Lower lobe of right lung (tissue), 2 donors: Measurements from ENCODE around the gene SLC37A2. TPM values are rescaled to one million over a fixed set of nuclear protein-coding genes. Genes with fewer than 3 reads are reported as not detected.

ENCODE experiments used
- ATAC-seq, 2 donors: fragments of 200-7000 bp; cut with Tn5 transposase; one replicate each; pipeline ENCODE4 v1.9.1; 2020 to 2022; ENCODE audit warnings: mild to moderate bottlenecking in 2 of 2, moderate library complexity in 2 of 2
- DNase-seq: peaks from one replicate; pipeline ENCODE4 v3.0.0-alpha.2; 2020
- H3K27ac ChIP-seq: fragments of 200-600 bp; one replicate; pipeline ENCODE4 v1.8.0; 2022
- H3K27me3 ChIP-seq: fragments of 200-600 bp; one replicate; pipeline ENCODE4 v1.8.0; 2022; ENCODE audit warnings: low read depth
- H3K36me3 ChIP-seq: fragments of 200-600 bp; one replicate; pipeline ENCODE4 v1.8.0; 2022; ENCODE audit warnings: mild to moderate bottlenecking
- H3K4me1 ChIP-seq: fragments of 200-600 bp; one replicate; pipeline ENCODE4 v1.8.0; 2022
- H3K4me3 ChIP-seq: fragments of 200-600 bp; one replicate; pipeline ENCODE4 v1.8.0; 2022; ENCODE audit warnings: mild to moderate bottlenecking
- H3K9me3 ChIP-seq: fragments of 200-600 bp; one replicate; pipeline ENCODE4 v1.8.0; 2022
- intact Hi-C: fragments of 100-400 bp; cut with DNase I; formaldehyde crosslinking; loops from one replicate; pipeline ENCODE4 v1.11.0; 2022
- total RNA-seq: library from RNA; stranded (reverse); fragmentation: NEBNext Ultra II Directional; extraction: Animal tissue kit (Norgen Biotek cat#: 25700); gene quantifications from one replicate; pipeline ENCODE4 v1.2.1, GENCODE V29; 2021
- TF ChIP-seq, protein P1 (sequence below): fragments of 200-600 bp; IDR thresholded peaks from one replicate; pipeline ENCODE4 v1.8.0; 2022; ENCODE audit warnings: antibody characterized with exemption, mild to moderate bottlenecking
- donor health status: DM: no; HTN: yes; CAD: no; lungs with severe emphysema.

SLC37A2 gene
- total RNA-seq, 1 donor from 2014 or later = 25.0 TPM

GRCh38 chr11:125114518-125114917, 51.4 kb downstream of the SLC37A2 start:
- peaks cover 9% of the 10 kb centered on the region for H3K4me1 ChIP-seq
- H3K27me3 ChIP-seq = no peaks in the 10 kb centered on the region

DNA sequence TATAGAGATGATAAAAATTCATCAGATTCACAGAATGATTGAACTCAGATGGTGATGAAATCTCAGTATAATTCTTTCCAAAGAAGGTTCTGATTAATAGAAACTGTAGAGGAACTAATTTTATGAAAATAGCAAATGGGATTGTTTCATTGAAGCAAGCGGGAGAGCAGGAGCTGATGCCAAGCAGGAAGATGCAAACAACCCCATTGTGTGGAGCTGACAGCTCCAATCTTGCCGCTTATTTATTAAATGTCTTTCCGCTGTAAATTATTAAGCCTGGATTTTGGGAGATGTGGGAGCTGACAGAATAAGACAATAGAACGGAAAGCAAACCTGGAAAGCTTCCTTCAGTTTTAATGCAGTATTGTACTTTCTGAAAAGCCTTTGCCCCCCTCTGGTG, 54.3 kb downstream of the SLC37A2 start:
- Histone ChIP-seq H3K27ac (no peak overlapping the region), H3K36me3 (no peaks in the 10 kb centered on the region), H3K4me1 (no peaks in the 10 kb centered on the region), H3K9me3 (no peaks in the 10 kb centered on the region), H3K27me3 (no peaks in the 10 kb centered on the region), H3K4me3 (no peak overlapping the region)
- TF ChIP-seq, protein P1, sequence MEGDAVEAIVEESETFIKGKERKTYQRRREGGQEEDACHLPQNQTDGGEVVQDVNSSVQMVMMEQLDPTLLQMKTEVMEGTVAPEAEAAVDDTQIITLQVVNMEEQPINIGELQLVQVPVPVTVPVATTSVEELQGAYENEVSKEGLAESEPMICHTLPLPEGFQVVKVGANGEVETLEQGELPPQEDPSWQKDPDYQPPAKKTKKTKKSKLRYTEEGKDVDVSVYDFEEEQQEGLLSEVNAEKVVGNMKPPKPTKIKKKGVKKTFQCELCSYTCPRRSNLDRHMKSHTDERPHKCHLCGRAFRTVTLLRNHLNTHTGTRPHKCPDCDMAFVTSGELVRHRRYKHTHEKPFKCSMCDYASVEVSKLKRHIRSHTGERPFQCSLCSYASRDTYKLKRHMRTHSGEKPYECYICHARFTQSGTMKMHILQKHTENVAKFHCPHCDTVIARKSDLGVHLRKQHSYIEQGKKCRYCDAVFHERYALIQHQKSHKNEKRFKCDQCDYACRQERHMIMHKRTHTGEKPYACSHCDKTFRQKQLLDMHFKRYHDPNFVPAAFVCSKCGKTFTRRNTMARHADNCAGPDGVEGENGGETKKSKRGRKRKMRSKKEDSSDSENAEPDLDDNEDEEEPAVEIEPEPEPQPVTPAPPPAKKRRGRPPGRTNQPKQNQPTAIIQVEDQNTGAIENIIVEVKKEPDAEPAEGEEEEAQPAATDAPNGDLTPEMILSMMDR = no peak
- intact Hi-C loops = no loop called here
- DNase-seq (no peak), ATAC-seq (no peak)

More at GRCh38 chr11:125114518-125114917, 51.4 kb downstream of the SLC37A2 start:
- no peaks in the 10 kb centered on the region for H3K9me3 ChIP-seq
- TF ChIP-seq, protein P1 = no peak
- no peak overlapping the region for H3K27ac ChIP-seq
- ATAC-seq = no peak
- H3K4me3 ChIP-seq = no peak overlapping the region
- intact Hi-C loops = no loop called here
- DNase-seq = no peak
- H3K36me3 ChIP-seq = no peaks in the 10 kb centered on the region

DNA sequence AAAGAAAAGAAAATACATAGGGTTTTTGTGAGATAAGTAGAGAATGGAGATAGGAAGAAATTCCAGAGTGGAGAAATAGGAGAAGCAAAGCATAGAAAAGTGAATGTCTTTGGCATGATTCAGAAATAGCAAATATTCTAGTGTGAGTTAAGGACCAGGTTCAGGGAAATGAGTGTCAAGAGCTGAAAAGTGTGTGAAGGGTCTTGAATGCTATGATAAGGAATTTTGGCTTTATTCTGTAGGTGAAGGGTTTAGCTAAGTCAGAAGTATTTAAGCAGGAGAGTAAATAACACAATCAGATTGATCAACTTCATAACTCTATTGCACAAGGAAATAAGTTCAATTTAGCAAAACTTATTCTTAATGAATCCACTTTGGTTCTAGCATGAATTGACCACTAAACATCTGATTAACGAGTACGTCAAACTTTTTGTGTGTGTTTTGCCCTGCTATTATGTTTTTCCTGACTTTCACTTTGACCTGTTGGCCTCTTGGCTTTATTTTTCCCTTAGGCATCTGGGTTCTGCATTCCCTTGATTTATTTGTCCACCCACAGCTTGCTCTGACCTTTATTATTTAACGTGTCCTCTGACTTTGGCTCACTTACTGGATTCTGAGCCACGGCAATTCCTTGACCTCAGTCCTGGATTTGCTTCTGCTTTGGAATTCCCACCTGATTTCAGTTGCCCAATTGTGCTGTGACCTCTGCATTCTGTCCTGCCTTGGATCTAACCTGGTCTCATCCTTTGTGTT, 60.3 kb downstream of the SLC37A2 start:
- Histone ChIP-seq H3K36me3 (no peaks in the 10 kb centered on the region), H3K9me3 (no peaks in the 10 kb centered on the region), H3K27ac (peak overlapping the region; percentile 31), H3K4me1 (peaks cover 8% of the 10 kb centered on the region), H3K27me3 (no peaks in the 10 kb centered on the region), H3K4me3 (peak overlapping the region; percentile 17)
- TF ChIP-seq, protein P1 = no peak
- ATAC-seq (peak; percentile 48 to 84), DNase-seq (no peak)
- intact Hi-C loops = no loop called here

GRCh38 chr11:125123947-125124617, 61.0 kb downstream of the SLC37A2 start:
- Histone ChIP-seq H3K4me3 (peak overlapping the region; percentile 17), H3K9me3 (no peaks in the 10 kb centered on the region), H3K27ac (peak overlapping the region; percentile 31), H3K4me1 (peaks cover 8% of the 10 kb centered on the region), H3K36me3 (no peaks in the 10 kb centered on the region), H3K27me3 (no peaks in the 10 kb centered on the region)
- ATAC-seq (peak; percentile 93 to 96), DNase-seq (peak; percentile 74)
- TF ChIP-seq, protein P1 = peak; percentile 60
- intact Hi-C loops = no loop called here

- TF ChIP-seq, protein P1 = no peak
- DNase-seq (no peak), ATAC-seq (no peak)
- no peak overlapping the region for H3K27ac ChIP-seq
- intact Hi-C loops = no loop called here
- H3K27me3 ChIP-seq = peaks cover 4% of the 10 kb centered on the region
- no peaks in the 10 kb centered on the region for H3K9me3 ChIP-seq
- H3K4me1 ChIP-seq = peaks cover 8% of the 10 kb centered on the region
- H3K36me3 ChIP-seq = no peaks in the 10 kb centered on the region
- peak overlapping the region; percentile 17 for H3K4me3 ChIP-seq
Measured at GRCh38 chr11:125124618-125124992, 61.5 kb downstream of the SLC37A2 start.
